HCT116 (cell line): ENCODE data around the gene ZNF10. TPM values are rescaled to one million over a fixed set of nuclear protein-coding genes. Genes with fewer than 3 reads are reported as not detected.

ENCODE experiments used
- ATAC-seq: fragments of 200-7000 bp; cut with Tn5 transposase; 2 replicates; pipeline ENCODE4 v1.9.1; 2020; ENCODE audit warnings: mild to moderate bottlenecking, moderate library complexity
- BruUV-seq: library from RNA; stranded (reverse); fragments of 400-500 nt; replicated peaks from 2 replicates; lab custom pipeline; 2021; lab: Mats Ljungman, UMichigan
- CTCF ChIA-PET: fragments of 300-600 bp; sonication (Branson Sonifier 250); formaldehyde crosslinking; loops from one replicate; lab custom pipeline; 2021; ENCODE audit warnings: antibody characterized with exemption; lab: Charles Lee
- POLR2A ChIA-PET: fragments of 300-600, 350-600 bp; sonication (Branson Sonifier 250); formaldehyde crosslinking; loops from one replicate; lab custom pipeline; 2021; ENCODE audit warnings: antibody characterized with exemption; lab: Charles Lee
- RAD21 ChIA-PET, 2 experiments: fragments of 300-600 bp; sonication (Branson Sonifier 250); formaldehyde crosslinking; loops; one replicate each; lab custom pipeline; 2023; ENCODE audit warnings: low total read pairs in 2 of 2; ENCODE audit not compliant: uncharacterized antibody in 2 of 2, unreplicated experiment in 2 of 2, low non-redundant PET in 1 of 2; lab: Charles Lee
- DNase-seq: peaks from one replicate; pipeline ENCODE4 v3.0.0-alpha.2; 2010; ENCODE audit warnings: low read depth, low spot score
- H2AFZ ChIP-seq: fragments of 200-600 bp; shearing (Covaris generic), sonication (generic); 2 replicates; pipeline ENCODE4 v1.6.1; 2017; ENCODE audit warnings: low read depth, mixed run types, mixed read lengths, antibody characterized with exemption, low read length; ENCODE audit not compliant: poor library complexity, severe bottlenecking
- H3K27ac ChIP-seq: 2 replicates; pipeline ENCODE4 v1.5.1; 2012; ENCODE audit warnings: low read depth, low read length
- H3K27me3 ChIP-seq: fragments of 200-600 bp; sonication (generic); 2 replicates; pipeline ENCODE4 v1.6.1; 2016; ENCODE audit warnings: mixed run types, low read length, mixed read lengths; ENCODE audit not compliant: insufficient read depth
- H3K36me3 ChIP-seq, 2 experiments: fragments of 200-500 bp in 1 of 2; fragments of 200-600 bp in 1 of 2; sonication (Bioruptor generic) in 1 of 2; sonication (generic) in 1 of 2; 2 replicates each; pipeline versions ENCODE4 v1.5.1 to v1.6.1; 2014 to 2016; ENCODE audit warnings: low read length in 2 of 2, inconsistent platforms in 1 of 2, mixed read lengths in 1 of 2, mixed run types in 1 of 2; ENCODE audit not compliant: insufficient read depth in 2 of 2, control insufficient read depth in 1 of 2
- H3K4me1 ChIP-seq, 2 experiments: fragments of 200-600 bp in 1 of 2; sonication (generic) in 1 of 2; 2 replicates each; pipeline versions ENCODE4 v1.5.1 to v1.6.1; 2012 to 2017; ENCODE audit warnings: low read length in 2 of 2, inconsistent platforms in 1 of 2, mild to moderate bottlenecking in 1 of 2, mixed read lengths in 1 of 2, mixed run types in 1 of 2, moderate library complexity in 1 of 2; ENCODE audit not compliant: insufficient read depth in 2 of 2, control insufficient read depth in 1 of 2
- H3K4me2 ChIP-seq: fragments of 200-600 bp; sonication (generic); 2 replicates; pipeline ENCODE4 v1.6.1; 2017; ENCODE audit warnings: mixed run types, low read length, mixed read lengths
- H3K4me3 ChIP-seq, 2 experiments: fragments of 200-600 bp in 1 of 2; sonication (generic) in 1 of 2; replicated peaks in 1 of 2; 2 replicates each; pipeline ENCODE4 v1.5.1; 2011 to 2016; ENCODE audit warnings: low read length in 2 of 2, control low read depth in 1 of 2, low read depth in 1 of 2, mild to moderate bottlenecking in 1 of 2, mixed read lengths in 1 of 2, mixed run types in 1 of 2
- H3K79me2 ChIP-seq: fragments of 200-600 bp; sonication (generic); 2 replicates; pipeline ENCODE4 v1.6.1; 2017; ENCODE audit warnings: mild to moderate bottlenecking, mixed run types, low read length, moderate library complexity, mixed read lengths; ENCODE audit not compliant: insufficient read depth
- H3K9ac ChIP-seq: fragments of 200-600 bp; sonication (generic); 2 replicates; pipeline ENCODE4 v1.6.1; 2016; ENCODE audit warnings: low read length, mixed read lengths
- H3K9me2 ChIP-seq: fragments of 200-600 bp; sonication (generic), shearing (Covaris generic); 2 replicates; pipeline ENCODE4 v1.6.1; 2017; ENCODE audit warnings: mixed run types, mild to moderate bottlenecking, moderate library complexity; ENCODE audit not compliant: insufficient read depth
- H3K9me3 ChIP-seq, 2 experiments: fragments of 200-500 bp in 1 of 2; fragments of 200-600 bp in 1 of 2; sonication (Bioruptor generic) in 1 of 2; sonication (generic) in 1 of 2; 2 replicates each; pipeline ENCODE4 v1.6.1; 2014 to 2017; ENCODE audit warnings: low read length in 2 of 2, mixed read lengths in 2 of 2, inconsistent platforms in 1 of 2, low read depth in 1 of 2, mild to moderate bottlenecking in 1 of 2, mixed run types in 1 of 2, moderate library complexity in 1 of 2; ENCODE audit not compliant: control insufficient read depth in 1 of 2, insufficient read depth in 1 of 2
- H4K20me1 ChIP-seq: fragments of 200-600 bp; sonication (generic), shearing (Covaris generic); 2 replicates; pipeline ENCODE4 v1.6.1; 2017; ENCODE audit warnings: mixed run types, mild to moderate bottlenecking, moderate library complexity; ENCODE audit not compliant: insufficient read depth
- CEBPB ChIP-seq: IDR thresholded peaks from 2 replicates; pipeline ENCODE4 v1.6.1; 2012; ENCODE audit warnings: low read depth
- ELF1 ChIP-seq: IDR thresholded peaks from 2 replicates; pipeline ENCODE4 v1.6.1; 2012; ENCODE audit warnings: low read depth, borderline replicate concordance
- EZH2phosphoT487 ChIP-seq: fragments of 200-600 bp; IDR thresholded peaks from 2 replicates; pipeline ENCODE4 v1.6.1; 2018; ENCODE audit warnings: antibody characterized with exemption, borderline replicate concordance
- JUND ChIP-seq: IDR thresholded peaks from 2 replicates; pipeline ENCODE4 v1.6.1; 2012
- POLR2A ChIP-seq: IDR thresholded peaks from 2 replicates; pipeline ENCODE4 v1.7.0; 2011; ENCODE audit warnings: borderline replicate concordance; ENCODE audit not compliant: insufficient read depth, insufficient read length; ENCODE audit errors: extremely low read depth
- SIN3A ChIP-seq: IDR thresholded peaks from 2 replicates; pipeline ENCODE4 v1.6.1; 2012; ENCODE audit warnings: low read depth
- SP1 ChIP-seq: IDR thresholded peaks from 2 replicates; pipeline ENCODE4 v1.6.1; 2012; ENCODE audit warnings: low read depth
- SRF ChIP-seq: IDR thresholded peaks from 2 replicates; pipeline ENCODE4 v1.6.1; 2012; ENCODE audit warnings: low read depth
- ZBTB33 ChIP-seq: IDR thresholded peaks from 2 replicates; pipeline ENCODE4 v1.6.1; 2011; ENCODE audit warnings: mild to moderate bottlenecking, low read length, moderate library complexity; ENCODE audit not compliant: insufficient replicate concordance; ENCODE audit errors: extremely low read depth
- ZNF274 ChIP-seq: fragments of 200-500 bp; sonication (Bioruptor generic); IDR thresholded peaks from 2 replicates; pipeline ENCODE4 v1.6.1; 2014; ENCODE audit warnings: mild to moderate bottlenecking, low read depth, low read length, inconsistent platforms
- intact Hi-C: fragments of 100-400 bp; cut with micrococcal nuclease; formaldehyde crosslinking; loops from 2 replicates; pipeline ENCODE4 v1.10.0; 2022
- total RNA-seq: library from RNA; stranded (reverse); gene quantifications from one replicate; pipeline ENCODE4 v1.2.1, GENCODE V29; 2021; ENCODE audit not compliant: unreplicated experiment
- TF ChIP-seq, protein P1 (sequence below): IDR thresholded peaks from 2 replicates; pipeline ENCODE4 v1.6.1; 2012
- TF ChIP-seq, protein P2 (sequence below): IDR thresholded peaks from 2 replicates; pipeline ENCODE4 v1.6.1; 2012; ENCODE audit warnings: low read depth

The ZNF10 gene
- total RNA-seq, 1 experiment from 2014 or later = not detected

- BruUV-seq = no TSS peak
- TF ChIP-seq ZNF274 = peak; percentile 72
- TF ChIP-seq, protein P1, sequence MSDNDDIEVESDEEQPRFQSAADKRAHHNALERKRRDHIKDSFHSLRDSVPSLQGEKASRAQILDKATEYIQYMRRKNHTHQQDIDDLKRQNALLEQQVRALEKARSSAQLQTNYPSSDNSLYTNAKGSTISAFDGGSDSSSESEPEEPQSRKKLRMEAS = no peak
- POLR2A ChIA-PET = no interaction called here
- H3K27me3 ChIP-seq = no peaks in the 10 kb centered on the region
- no peak overlapping the region for H2AFZ ChIP-seq
- no peaks in the 10 kb centered on the region for H3K79me2 ChIP-seq
- no peak overlapping the region for H3K27ac ChIP-seq
- H4K20me1 ChIP-seq = no peaks in the 10 kb centered on the region
- CTCF ChIA-PET = no interaction called here
- no peaks in the 10 kb centered on the region for H3K4me1 ChIP-seq
- RAD21 ChIA-PET = no interaction called here
- intact Hi-C loops = no loop called here
- H3K36me3 ChIP-seq = no peaks in the 10 kb centered on the region
- H3K4me2 ChIP-seq = no peak overlapping the region
- no peak for DNase-seq
- peaks cover 21 to 38% of the 10 kb centered on the region in 2 experiments; a peak in 2 of 4 replicates for H3K9me3 ChIP-seq
- no peak overlapping the region for H3K4me3 ChIP-seq
- H3K9me2 ChIP-seq = no peaks in the 10 kb centered on the region
- no peak for ATAC-seq
- no peak overlapping the region for H3K9ac ChIP-seq
Observed at GRCh38 chr12:133120385-133121191, 9.8 kb upstream of the ZNF10 start.

GRCh38 chr12:133124674-133125073 is 5.8 kb upstream of the ZNF10 start:
- ChIA-PET RAD21 (no interaction called here), CTCF (no interaction called here)
- Histone ChIP-seq H4K20me1 (no peaks in the 10 kb centered on the region), H3K27ac (no peak overlapping the region), H3K9ac (no peak overlapping the region)
- TF ChIP-seq ELF1 (no peak), POLR2A (no peak), ZBTB33 (no peak), JUND (no peak), SRF (no peak), SP1 (no peak), SIN3A (no peak), CEBPB (no peak), EZH2phosphoT487 (no peak), ZNF274 (no peak)
- TF ChIP-seq, protein P1 = no peak
- TF ChIP-seq, protein P2, sequence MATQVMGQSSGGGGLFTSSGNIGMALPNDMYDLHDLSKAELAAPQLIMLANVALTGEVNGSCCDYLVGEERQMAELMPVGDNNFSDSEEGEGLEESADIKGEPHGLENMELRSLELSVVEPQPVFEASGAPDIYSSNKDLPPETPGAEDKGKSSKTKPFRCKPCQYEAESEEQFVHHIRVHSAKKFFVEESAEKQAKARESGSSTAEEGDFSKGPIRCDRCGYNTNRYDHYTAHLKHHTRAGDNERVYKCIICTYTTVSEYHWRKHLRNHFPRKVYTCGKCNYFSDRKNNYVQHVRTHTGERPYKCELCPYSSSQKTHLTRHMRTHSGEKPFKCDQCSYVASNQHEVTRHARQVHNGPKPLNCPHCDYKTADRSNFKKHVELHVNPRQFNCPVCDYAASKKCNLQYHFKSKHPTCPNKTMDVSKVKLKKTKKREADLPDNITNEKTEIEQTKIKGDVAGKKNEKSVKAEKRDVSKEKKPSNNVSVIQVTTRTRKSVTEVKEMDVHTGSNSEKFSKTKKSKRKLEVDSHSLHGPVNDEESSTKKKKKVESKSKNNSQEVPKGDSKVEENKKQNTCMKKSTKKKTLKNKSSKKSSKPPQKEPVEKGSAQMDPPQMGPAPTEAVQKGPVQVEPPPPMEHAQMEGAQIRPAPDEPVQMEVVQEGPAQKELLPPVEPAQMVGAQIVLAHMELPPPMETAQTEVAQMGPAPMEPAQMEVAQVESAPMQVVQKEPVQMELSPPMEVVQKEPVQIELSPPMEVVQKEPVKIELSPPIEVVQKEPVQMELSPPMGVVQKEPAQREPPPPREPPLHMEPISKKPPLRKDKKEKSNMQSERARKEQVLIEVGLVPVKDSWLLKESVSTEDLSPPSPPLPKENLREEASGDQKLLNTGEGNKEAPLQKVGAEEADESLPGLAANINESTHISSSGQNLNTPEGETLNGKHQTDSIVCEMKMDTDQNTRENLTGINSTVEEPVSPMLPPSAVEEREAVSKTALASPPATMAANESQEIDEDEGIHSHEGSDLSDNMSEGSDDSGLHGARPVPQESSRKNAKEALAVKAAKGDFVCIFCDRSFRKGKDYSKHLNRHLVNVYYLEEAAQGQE = no peak
- TF ChIP-seq, all 23 proteins: peak for 0
- intact Hi-C loops = no loop called here
- ATAC-seq (no peak), DNase-seq (no peak)
- no TSS peak for BruUV-seq
- H3K9me3 ChIP-seq = peaks cover 17 to 26% of the 10 kb centered on the region in 2 experiments; a peak in 2 of 4 replicates
- H3K4me2 ChIP-seq = no peak overlapping the region
- no peaks in the 10 kb centered on the region for H3K36me3 ChIP-seq
- no peaks in the 10 kb centered on the region for H3K79me2 ChIP-seq
- POLR2A ChIA-PET = no interaction called here
- H3K4me1 ChIP-seq = no peaks in the 10 kb centered on the region
- no peak overlapping the region for H2AFZ ChIP-seq
- H3K27me3 ChIP-seq = no peaks in the 10 kb centered on the region
- no peaks in the 10 kb centered on the region for H3K9me2 ChIP-seq
- H3K4me3 ChIP-seq = no peak overlapping the region
